Measurements from ENCODE around the gene DLD. TPM values are rescaled to one million over a fixed set of nuclear protein-coding genes. Genes with fewer than 3 reads are reported as not detected.

DLD gene
- total and polyA plus RNA-seq, 9 of the 15 experiments (the other 6 are each of a cell fraction or from before 2014, with no cell fraction given) = 130 to 639 (median 247) TPM

- TF ChIP-seq GABPB2 (CRISPR knock-in tag; conservative IDR thresholded peaks at IDR 0.05) = 0 out of 2 replicates have a peak, but pooled peaks have one; percentile 3
- no peak for TF ChIP-seq ZNF41 (CRISPR knock-in tag; conservative IDR thresholded peaks at IDR 0.05)
- peak; percentile 61; the same call in 1 of the 2 replicates for TF ChIP-seq HDAC2 (IDR thresholded peaks at IDR 0.05)
- TF ChIP-seq MYBL2 (IDR thresholded peaks at IDR 0.05; ENCODE audit: low read depth) = no peak
- no peak for TF ChIP-seq MYBL2 (CRISPR knock-in tag; IDR thresholded peaks at IDR 0.05; ENCODE audit: borderline replicate concordance)
- TF ChIP-seq CHD7 (IDR thresholded peaks at IDR 0.05; ENCODE audit: low read depth, low read length) = no peak
- 0 out of 2 replicates have a peak, but pooled peaks have one; percentile 24 for TF ChIP-seq HOXB6 (CRISPR knock-in tag; IDR thresholded peaks at IDR 0.05; ENCODE audit: borderline replicate concordance)
- TF ChIP-seq MAX (CRISPR knock-in tag; IDR thresholded peaks at IDR 0.05) = peak; percentile 92
- no peak for TF ChIP-seq ZNF3 (CRISPR knock-in tag; IDR thresholded peaks at IDR 0.05)
- no peak for TF ChIP-seq CUX1 (CRISPR knock-in tag; IDR thresholded peaks at IDR 0.05)
These were observed at the start of gene DLD (continued) for GRCh38 chr7:107890962-107891635.
